NCI-H2171 treated with DMSO at 0.1 percent for 48 hours (cell line): ENCODE measurements around the gene PRR19.

ENCODE experiments used
- DNase-seq: peaks from one replicate; lab custom pipeline; 2025; lab: John Stamatoyannopoulos, UW

PRR19 gene

DNA sequence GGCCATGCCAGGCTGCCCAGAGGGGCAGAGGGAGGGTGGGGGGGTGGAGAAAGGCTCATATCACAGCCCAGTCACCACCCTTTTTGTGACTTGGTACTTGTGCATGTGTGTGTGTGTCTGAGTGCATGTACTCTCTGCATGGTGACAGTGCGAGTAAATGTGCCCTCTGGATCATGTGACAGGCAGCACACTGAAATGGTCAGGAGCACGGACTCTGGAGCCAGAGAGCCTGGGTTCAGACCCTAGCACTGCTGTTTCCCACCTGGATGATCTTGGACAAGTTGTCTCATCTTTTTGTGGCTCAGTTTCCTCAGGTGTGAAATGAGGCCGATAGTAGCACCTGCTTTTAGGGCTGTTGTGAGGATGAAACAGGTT is 30.9 kb upstream of the PRR19 start:
- DNase-seq: no peak

GRCh38 chr19:42271861-42272534 is 29.9 kb upstream of the PRR19 start:
- DNase-seq: no peak

DNA sequence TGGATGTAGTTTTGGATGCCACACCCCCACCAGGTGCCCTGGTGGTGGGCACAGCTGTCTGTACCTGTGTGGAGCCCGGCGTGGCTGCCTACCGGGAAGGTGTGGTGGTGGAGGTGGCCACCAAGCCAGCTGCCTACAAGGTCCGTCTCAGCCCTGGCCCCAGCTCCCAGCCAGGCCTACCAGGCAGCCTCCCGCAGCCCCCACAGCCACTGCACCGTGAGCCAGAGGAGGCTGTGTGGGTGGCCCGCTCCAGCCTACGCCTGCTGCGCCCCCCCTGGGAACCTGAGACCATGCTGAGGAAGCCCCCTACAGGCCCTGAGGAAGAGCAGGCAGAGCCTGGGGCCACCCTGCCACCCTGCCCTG is 29.4 kb upstream of the PRR19 start:
- DNase-seq: no peak

GRCh38 chr19:42272989-42273406 is 28.9 kb upstream of the PRR19 start:
- no peak for DNase-seq

GRCh38 chr19:42273407-42274064 is 28.4 kb upstream of the PRR19 start:
- no peak for DNase-seq

- DNase-seq: no peak
Measured at GRCh38 chr19:42274065-42274682, 27.8 kb upstream of the PRR19 start.

DNA sequence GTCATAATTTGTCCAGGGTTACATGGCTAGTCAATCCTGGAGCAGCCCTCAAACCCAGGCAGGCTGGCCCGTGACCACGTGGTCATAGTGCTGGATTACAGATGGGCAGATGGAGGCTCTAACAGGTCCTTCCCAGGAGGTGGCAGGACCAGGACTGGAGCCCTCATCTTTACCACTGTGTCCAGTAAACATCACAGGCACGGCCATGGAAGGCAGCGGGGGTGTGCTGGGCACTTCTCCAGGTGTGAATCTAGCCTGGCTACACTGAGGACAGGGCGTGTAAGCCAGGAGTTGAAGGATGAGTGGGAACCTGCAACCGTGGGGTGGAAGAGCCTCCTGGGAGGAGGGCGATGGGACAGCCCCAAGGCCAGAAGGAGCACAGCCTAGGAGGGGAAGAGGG is 26.8 kb upstream of the PRR19 start:
- DNase-seq: no peak

- no peak for DNase-seq
Measured at GRCh38 chr19:42275517-42275916, 26.4 kb upstream of the PRR19 start.

GRCh38 chr19:42276284-42276683 is 25.6 kb upstream of the PRR19 start:
- DNase-seq: no peak

DNA sequence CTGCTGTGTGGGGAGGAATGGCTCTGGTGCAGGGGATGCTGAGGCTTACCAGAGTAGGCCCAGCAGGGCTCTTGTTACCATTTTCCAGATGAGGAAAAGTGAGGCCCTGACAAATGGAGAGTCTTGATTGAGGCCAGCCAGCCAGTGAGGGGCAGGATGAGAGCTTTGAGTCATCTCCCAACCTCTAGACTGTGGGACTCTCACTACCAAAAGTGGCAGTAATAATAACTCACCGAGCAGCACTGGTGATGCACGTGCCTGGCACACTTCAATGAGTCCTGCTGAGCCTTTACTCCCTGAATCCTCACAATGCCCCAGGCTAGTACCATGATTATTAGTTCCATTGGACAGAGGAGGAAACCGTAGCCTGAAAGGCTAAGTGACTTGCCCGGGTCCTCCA is 25.1 kb upstream of the PRR19 start:
- no peak for DNase-seq

DNA sequence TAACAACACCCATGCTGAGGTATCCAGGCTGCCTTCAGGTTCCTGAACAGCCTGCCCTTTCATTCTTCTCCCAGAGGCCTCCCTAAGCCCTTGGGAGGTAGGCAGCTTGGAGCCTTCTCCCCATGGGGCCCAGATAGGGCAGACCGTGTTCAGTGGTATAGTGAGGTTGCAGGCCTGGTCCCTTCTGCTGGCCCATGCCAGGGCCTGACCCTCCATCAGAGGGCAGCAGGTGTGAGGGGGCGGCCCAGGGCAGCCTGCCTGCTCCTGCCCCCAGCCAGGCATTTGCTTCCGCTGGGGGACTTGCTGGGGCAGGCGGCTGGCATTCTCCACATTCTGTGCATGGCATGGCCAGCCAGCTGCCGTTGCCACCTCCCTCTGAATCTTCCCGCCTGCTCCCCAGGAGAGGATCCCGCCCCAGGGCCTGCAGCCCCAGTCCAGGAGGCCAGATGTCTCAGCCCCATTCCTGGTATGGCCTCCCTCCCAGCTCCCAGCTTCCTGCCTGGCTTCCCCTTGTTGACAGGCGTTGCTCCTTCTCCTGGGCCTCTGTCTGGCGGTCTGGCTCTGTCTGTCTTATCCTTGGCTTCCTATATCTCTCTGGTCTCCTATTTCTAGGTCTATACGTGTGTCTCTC is 24.0 kb upstream of the PRR19 start:
- peak; percentile 64 for DNase-seq

DNA sequence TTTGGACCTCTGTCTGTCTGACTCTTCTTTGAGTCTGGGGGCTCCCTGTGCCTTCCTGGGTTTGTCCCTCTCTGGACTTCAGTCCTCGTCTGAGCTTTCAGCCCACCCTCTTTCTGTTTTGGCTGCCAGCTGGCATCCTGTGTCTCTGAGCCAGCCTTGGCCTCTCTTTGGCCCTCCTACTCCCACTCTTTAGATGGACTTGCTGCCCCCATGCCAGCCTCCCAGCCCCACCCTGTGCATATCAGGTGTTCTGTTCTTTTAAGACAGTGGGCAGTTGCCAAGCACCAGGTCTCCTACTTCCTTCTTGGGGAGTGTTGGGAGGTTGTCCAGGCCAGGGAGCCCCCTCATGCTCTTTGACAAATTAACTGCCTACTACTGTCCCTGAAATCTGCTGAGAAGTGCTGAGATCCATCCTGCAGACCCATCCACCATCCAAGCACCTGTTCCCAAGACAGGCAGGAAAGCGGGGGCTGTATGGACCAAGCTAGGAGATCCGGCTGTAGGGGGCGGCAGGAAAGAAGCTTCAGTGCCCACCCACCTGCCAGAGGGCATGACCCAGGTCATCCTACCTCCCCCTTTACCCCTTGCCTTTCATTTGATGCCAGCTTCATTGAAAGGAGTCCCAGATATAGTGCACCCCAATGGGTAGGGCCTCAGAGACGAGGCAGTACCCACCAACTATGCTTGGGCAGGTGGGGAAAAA is 23.3 kb upstream of the PRR19 start:
- DNase-seq: no peak

DNA sequence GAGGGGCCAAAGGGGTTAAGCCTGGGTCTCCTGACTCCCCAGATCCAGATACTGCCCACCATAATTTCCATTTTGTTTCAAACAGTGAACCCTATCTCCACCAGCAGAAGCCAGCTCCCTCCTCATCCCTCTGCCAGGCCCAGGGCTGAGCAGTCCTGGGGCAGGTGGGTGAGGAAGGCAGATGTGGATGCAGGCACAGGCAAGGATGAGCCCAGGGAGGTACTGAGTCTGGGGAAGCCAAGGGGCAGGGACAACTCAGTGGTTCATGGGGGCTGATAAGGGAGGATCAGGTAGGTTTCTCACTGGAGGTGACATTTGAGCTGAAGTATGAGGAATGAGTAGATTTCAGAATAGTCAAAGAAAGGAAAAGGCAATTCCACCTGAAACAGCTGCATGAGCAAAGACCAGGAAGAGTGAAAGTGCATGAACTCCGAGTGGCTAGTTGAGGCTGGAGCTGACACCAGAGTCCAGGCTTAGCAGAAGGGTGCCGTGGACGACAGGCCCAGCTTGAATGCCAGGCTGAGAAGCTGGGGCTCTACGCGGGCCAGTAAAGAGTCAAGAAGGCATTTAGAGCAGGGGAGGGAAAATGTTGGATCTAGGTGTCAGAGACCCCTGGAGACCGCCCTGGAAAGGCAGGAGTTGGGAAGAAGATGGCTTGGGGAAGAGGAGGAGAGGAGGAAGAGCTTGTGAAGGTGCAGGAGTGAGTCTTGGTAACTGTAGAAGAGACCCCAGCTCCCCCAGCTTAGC is 22.6 kb upstream of the PRR19 start:
- no peak for DNase-seq

GRCh38 chr19:42279902-42280814 is 21.8 kb upstream of the PRR19 start:
- peak; percentile 94 for DNase-seq

GRCh38 chr19:42280815-42281145 is 21.2 kb upstream of the PRR19 start:
- DNase-seq: no peak

DNA sequence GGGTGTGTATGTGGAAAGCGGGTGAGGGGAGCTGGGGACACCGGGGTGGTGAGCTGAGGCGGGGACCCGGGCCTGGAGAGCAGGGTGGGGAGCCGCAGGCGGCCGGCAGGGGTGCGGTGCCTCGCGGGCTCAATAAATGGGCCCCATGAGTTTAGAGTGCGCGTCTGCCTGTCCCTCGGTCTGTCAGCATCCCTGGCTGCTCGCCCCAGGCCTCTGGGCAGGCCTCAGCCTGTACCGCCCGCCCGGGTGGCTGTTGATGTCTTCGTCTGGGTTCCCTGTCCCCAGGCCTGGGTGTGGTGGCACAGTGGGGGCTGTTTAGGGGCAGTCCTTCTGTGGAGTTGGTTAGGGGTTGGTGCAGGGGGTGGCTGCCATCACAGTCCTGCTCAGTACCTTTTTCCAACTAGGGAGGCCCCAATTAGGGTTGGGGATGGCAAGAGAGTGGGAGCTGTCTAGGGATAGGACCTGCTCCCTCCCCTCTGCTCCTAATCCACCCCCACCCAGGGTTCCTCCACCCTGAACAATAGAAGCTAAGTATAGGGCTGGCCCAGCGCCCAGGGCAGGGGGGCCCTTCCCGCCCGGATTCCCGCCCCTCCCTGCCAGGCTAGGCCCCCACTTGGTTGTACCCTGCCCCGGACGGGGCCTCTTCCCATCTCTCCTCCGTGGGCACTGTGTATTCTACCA is 20.6 kb upstream of the PRR19 start:
- peak; percentile 77 for DNase-seq

GRCh38 chr19:42281827-42282762 is 19.8 kb upstream of the PRR19 start:
- DNase-seq: peak; percentile 54

DNA sequence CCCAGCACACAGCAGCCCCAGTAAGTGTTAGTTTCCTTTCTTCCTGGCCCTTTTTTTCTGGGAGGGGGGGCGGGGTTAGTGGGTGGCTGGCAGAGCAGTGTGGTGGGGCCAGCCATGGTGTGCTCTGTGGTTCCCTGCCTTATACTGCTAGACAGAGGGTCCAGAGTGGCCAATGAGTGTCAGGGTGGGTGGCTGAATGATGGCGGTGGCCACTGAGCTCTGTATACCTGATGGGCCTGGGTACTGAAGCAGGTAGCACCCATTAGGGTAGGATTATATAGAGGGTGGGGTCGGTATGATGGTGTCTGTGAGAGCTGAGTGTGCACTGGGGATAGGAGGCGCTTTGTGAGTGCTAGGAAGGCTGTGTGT is 19.1 kb upstream of the PRR19 start:
- no peak for DNase-seq
